Bone marrow (tissue), 2 donors: ENCODE data around the gene LMBR1L.
A peak's percentile ranks its signal among the peaks of the same experiment; 100 is the strongest.
"Not testable (repeated sequence)": the region's sequence is repeated elsewhere in the genome, so short reads cannot be mapped to it uniquely, and the experiment has no call there.

Source experiments
- DNase-seq, 2 donors: peaks; one replicate each; lab custom pipeline; 2025; lab: John Stamatoyannopoulos, UW

The LMBR1L gene, protein sequence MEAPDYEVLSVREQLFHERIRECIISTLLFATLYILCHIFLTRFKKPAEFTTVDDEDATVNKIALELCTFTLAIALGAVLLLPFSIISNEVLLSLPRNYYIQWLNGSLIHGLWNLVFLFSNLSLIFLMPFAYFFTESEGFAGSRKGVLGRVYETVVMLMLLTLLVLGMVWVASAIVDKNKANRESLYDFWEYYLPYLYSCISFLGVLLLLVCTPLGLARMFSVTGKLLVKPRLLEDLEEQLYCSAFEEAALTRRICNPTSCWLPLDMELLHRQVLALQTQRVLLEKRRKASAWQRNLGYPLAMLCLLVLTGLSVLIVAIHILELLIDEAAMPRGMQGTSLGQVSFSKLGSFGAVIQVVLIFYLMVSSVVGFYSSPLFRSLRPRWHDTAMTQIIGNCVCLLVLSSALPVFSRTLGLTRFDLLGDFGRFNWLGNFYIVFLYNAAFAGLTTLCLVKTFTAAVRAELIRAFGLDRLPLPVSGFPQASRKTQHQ

DNA sequence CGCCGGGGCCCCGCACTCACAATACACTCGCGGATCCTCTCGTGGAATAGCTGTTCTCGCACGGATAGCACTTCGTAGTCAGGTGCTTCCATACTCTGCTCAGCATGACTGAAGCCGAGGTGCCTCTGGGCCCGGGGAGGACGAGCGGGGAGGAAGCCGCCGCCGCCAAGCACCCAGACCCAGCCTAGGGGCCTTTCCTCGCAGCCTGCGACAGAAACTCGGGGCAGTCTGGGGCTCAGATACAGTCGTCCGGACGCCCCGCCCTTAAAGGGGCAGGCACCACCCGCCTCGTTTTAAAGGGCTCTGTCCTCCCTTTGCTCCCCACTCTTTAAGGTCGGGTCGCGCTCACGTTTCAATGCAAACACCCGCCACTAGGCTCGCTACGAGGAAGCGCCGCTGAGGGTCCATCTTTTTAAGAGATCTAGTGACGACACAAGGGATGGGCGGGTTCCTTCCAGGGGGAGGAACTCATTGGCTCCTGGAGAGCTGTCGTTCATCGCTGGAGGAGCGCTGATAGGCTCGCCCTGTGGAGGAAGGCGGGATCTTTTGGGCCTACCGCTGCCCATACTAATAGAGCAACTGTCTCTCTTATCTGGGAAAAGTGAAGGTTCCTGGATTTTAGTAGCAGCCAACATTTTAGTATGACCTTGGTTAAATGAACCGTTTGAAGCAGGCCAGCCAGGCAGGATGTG, at the start of gene LMBR1L:
TSS of gene LMBR1L (minus strand) at position 384 of the 692 bp plus-strand sequence. CDS start at position 92, 292 bp downstream.
- peak; percentile 75 to 98 for DNase-seq

DNA sequence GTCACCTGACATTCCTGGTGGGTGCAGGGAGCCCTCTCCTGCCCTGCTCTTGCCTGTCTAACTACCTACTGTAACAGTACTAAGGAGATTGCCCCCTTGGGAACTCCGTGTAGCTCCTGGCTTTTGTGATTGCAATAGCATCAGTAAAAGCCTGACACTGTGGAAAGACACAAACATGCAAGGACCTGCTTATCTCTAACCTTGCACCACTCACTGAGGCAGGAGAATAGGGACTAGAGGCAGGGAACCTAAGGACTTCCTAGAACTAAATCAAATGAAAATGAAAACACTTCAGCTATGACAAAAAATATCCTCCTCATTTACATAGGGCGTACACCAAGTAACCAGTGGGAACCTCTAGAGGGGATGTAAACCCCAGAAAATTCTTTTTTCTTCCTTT, 49.8 kb upstream of the LMBR1L start:
- no peak for DNase-seq

DNA sequence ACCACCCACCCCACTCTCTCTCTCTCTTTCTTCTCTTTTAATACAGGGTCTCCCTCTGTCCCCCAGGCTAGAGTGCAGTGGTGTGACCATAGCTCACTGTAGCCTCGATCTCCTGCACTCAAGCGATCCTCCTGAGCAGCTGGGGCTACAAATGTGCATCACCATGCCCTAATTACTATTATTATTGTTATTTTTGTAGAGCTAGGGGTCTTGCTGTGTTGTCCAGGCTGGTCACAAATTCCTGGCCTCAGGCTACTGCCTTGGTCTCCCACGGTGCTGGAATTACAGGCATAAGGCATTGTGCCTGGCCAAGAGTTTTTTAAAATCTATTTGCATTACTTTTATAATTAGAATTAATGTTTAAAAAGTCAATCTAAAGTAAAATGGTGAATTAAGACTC, 43.6 kb upstream of the LMBR1L start:
- no peak for DNase-seq

DNA sequence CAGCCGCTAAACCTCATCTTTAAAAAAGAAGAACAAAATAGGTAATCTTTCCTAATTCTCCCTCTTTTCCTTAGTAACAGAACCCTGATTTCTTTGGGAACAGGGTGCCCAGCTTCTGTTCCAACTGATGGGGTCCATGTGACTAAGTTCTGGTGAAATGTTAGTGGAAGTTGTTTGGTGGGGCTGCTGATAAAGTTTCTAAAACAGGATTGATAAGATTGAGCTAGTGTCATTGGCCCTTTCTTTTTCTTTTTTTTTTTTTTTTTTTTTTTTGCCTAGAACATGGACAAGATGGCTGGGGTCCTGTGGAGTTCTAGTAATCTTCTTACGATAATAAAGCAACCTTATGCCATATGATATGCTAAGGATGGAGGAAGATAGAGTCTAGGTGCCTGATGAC, 36.7 kb upstream of the LMBR1L start:
- no peak for DNase-seq

DNA sequence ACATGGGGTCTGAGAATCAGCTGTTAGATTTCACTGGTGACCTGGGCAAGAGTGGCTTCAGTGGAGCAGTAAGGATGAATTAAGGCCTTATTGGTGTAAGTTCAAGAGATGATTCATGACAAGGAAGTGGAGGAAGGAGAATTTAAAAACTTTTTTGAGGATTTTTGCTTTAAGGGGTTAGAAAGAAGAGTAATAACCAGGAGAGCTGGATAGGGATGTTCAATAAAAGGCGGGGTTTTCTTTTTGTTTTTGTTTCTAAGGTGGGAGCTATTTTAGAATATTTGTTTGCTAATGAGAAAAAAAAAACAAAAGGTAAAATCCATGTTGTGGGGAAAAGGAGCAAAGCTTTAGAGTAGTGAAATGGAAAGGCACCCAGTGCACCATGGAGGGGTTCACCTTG, 35.8 kb upstream of the LMBR1L start:
- no peak for DNase-seq

DNA sequence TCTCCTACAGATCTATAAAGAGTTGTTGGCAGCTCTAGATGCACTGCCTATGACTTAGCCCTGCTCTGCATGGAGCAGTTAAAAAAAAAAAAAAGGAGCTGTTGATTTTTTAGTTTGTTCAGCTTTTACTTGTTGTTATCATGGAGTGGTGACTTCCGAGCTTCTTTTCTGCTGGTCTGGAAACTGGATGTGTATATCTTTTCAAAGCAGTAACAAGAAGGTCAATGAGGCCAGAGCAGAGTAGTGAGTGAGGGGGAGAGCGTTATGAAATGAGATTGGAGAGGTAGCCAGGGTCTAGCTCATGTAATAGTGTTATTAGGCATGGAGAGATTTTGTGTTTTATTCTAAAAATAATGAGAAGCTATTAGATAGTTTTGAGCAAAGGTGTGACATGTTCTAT, 33.7 kb upstream of the LMBR1L start:
- no peak for DNase-seq

DNA sequence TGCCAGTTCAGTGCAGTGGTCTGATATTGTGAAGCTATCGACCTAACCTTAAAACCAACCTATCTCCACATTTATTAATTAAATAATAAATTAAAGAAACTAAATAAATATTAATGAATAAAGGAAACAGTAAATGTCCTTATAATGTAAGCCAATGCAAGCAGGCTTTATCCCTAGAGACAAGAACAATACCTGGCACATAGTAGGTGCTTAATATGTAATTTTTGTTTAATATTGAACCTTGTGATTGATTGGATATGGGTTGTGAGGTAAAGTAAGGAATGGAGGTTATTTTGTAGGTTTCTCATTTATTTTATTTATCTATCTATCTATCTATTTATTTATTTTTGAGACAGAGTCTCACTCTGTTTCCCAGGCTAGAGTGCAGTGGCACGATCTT, 28.4 kb upstream of the LMBR1L start:
- DNase-seq, result no peak

DNA sequence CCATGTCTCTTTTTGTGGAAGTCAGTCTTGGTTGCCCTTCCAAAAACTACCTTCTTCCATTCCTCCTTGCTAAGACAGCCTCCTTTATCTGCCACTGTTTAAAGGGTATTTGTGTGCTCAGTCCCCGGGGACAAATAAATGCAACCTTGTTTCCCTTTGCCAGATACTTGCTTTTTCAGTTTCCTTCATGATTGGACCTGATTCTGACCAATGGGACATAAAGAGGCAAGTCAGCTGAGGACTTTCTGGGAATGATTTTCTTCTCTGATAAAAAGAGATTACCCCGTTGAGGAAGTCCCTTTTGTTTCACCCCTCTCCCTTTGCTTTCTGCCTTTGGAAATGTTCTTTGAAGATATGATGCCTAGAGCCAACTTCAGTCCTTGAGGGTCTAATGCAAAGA, 27.9 kb upstream of the LMBR1L start:
- DNase-seq, result no peak

DNA sequence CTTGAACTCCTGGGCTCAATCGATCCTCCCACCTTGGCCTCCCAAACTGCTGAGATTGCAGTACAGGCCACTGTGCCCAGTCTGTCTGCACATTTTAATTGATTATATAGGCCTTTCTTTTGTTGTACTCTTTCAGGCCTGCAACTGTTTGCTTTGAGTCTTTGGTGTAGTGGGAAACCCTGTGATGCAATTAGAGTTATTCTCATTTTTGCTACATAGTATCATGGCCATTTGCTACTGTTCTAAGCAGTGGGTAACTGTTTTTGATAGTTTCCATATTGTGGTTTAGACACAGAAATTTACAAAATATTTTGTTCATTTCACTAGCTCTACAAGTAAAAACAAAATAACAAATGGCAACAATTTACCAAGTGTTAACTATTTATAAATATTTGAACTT, 26.8 kb upstream of the LMBR1L start:
- no peak for DNase-seq

DNA sequence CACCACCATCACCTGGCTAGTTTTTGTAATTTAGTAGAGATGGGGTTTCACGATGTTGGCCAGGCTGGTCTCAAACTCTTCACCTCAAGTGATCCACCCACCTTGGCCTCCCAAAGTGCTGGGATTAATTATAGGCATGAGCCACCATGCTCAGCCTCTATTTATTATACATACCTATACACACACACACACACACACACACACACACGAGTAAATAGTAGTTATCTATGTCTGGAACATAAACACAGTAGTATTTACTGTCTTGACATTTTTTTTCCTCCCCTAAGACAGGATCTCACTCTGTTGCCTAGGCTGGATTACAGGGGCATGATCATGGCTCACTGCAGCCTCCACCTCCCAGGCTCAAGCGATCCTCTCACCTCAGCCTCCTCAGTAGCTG, 26.4 kb upstream of the LMBR1L start:
- DNase-seq, result not testable (repeated sequence)

DNA sequence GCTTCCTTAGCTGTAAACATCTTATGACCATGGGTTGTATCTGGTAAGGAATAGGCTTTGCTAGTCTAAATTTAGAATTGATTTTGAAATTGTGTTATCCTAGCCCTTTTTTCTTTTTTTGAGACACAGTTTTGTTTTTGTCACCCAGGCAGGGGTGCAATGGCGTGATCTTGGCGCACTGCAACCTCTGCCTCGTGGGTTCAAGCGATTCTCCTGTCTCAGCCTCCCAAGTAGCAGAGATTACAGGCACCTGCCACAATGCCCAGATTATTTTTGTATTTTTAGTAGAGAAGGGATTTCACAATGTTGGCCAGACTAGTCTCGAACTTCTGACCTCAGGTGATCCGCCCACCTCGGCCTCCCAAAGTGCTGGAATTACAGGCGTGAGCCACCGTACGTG, 22.9 kb upstream of the LMBR1L start:
- DNase-seq, result no peak

DNA sequence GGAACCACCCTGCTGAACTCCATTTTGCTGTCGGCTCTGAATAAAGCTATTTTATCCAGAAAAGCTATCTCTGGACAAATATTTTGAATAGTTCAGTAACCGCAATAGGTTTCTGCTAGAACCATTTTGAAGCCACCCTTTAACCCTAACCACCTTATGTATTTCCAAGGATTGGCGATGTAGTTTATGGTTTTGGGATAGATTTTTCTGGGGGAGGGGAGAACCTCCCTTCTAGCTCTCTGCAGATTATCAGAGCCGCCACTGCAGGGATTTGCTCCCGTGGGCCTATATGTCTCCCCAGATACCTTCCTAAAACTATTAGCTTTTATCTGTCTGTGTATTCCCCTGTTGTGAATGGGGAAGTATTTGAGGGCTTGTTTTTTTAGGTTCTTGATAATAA, 22.4 kb upstream of the LMBR1L start:
- DNase-seq, result no peak

DNA sequence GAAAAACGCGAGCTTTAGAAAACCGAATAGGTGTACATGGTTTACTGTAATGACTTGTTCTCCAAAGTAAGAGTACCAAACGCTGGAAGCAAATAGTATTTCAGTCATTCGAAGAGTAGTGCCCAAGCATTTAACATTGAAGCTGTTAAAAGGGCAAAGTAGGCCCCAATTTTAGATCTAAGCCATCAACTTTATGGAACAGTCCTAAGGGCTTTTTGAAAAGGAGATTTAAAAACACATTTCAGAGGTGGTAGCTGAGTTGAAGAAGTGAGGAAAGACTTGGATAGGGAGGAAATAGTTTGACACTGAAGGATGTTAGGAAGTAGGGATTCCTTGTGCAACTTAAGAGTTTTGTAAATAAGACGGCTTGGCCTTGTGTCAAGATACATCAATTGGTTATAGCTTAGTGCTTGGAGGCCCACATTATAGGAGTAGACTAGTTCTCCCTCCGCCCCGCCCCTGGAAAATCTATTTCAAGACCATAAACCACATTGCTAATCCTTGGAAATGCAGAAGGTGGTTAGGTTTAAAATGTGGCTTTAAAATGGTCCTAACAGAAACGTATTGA, 21.3 kb upstream of the LMBR1L start:
- DNase-seq, result peak in 1 of 2 donors; percentile 9

DNA sequence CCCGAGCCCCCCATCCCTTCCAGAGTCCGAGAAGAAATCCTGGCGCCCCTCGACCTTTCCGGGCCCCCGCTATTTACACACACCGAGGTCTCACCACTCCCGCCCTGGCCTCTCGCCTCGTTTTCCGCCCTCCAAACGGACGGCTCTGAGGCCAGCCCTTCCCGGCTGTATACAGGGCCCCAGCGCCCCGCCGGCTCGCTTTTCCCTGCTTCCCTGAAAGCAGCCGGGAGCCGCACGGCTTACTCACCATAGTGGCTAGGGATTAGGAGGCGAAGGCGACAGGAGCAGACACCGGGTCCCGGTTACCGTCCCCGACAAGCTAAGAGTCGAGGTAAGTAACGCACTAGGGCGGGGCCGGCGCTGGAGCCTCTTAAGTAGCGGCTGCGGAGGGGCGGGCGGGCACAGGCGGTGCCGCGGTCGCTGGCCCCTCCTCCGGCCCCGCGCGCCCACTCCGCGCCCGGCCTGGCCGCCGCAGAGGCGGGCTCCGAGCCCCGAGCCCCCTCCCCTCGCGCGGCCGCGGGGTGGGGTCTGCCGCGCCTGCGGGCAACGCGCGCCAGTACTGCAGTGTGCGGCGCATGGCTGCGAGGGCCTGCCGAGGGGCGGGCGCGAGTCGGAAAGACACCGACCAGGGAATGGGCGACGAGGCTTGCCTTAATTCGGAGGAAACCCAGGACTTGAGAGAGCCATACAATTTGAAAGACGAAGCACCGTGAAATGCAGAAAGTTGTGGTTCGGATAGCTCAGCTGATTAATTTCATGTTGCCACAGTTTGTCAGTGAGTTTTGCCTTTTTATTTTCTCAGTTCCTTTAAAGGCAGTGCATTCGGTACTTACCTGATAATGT, 20.6 kb upstream of the LMBR1L start, which contains the start of gene TUBA1B:
TSS of gene TUBA1B (minus strand) at position 345 of the 843 bp plus-strand sequence. CDS start at position 250, 95 bp downstream.
- DNase-seq, result peak; percentile 63 to 86

DNA sequence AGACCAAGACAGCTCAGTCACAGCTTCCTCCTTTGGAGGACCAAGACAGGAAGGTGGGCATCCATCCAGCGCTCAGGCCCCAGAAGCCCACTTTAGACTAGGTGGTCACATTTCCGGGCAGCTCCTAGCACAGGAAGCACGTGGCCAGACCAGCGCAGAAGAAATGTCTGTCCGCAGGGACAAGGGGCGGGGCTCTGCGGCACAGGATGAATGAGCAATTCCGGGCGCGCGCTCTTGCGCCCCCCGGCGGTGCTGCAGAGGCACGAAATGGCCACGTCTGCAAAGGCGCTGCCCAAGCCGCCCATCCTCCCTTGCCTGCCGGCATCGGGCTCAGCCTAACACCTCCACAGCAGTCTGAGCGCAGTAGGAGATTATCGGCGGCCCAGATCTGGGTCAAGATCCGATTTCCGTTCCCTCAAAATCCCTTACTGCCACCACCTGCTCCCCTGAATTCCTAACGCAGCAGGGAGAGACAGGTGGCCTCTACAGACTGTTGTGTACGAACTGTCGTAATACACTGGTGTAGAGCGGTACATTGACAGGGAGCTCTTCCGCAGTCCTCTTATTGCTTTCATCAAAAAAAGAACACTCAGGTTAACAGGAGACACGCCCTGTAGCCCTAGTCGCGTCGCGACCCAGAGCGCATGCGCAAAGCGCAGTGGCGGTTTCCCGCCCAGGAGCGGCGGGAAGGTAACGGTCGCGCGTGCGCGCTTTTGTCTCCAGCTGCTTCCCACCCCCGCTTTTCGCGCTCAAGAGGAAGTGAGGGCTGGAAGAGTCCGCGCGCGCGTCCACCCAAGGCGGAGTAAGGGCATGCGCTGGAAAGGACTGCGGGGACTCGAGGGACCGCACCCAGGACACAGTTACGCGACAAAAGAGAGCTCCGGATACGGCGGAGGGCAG, 19.8 kb upstream of the LMBR1L start:
- DNase-seq, result peak; percentile 81 to 86

DNA sequence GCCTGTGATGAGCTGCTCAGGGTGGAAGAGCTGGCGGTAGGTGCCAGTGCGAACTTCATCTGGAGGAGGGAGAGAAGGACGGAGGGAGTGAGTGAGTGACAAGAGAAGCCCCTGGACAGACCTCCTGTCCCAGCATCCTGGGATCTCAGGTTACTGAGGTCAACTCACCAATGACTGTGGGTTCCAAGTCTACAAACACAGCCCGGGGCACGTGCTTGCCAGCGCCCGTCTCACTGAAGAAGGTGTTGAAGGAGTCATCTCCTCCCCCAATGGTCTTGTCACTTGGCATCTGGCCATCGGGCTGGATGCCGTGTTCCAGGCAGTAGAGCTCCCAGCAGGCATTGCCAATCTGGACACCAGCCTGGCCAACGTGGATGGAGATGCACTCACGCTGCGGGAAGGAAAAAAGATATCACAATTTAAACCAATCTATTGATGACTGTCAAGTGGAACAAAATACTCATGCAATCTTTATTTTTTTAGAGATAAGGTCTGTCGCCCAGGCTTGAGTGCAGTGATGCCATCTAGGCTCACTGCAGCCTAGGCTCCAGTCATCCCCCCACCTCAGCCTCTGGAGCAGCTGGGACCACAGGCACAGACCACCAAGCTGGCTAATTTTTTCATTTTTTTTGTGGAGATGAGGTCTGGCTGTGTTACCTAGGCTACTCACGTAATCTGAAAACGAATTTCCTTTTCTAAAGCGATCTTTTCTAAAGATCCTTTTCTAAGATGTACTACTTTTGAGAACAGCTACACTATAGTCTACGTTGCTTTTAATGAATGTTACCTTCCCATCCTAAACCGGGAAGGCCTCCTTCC, 18.9 kb upstream of the LMBR1L start:
- no peak for DNase-seq

DNA sequence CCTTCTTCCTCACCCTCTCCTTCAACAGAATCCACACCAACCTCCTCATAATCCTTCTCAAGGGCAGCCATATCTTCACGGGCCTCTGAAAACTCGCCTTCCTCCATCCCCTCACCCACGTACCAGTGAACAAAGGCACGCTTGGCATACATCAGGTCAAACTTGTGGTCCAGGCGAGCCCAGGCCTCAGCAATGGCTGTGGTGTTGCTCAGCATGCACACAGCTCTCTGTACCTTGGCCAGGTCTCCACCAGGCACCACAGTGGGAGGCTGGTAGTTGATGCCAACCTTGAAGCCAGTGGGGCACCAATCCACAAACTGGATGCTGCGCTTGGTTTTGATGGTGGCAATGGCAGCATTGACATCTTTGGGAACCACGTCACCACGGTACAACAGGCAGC, 17.3 kb upstream of the LMBR1L start:
- DNase-seq, result not testable (repeated sequence)

DNA sequence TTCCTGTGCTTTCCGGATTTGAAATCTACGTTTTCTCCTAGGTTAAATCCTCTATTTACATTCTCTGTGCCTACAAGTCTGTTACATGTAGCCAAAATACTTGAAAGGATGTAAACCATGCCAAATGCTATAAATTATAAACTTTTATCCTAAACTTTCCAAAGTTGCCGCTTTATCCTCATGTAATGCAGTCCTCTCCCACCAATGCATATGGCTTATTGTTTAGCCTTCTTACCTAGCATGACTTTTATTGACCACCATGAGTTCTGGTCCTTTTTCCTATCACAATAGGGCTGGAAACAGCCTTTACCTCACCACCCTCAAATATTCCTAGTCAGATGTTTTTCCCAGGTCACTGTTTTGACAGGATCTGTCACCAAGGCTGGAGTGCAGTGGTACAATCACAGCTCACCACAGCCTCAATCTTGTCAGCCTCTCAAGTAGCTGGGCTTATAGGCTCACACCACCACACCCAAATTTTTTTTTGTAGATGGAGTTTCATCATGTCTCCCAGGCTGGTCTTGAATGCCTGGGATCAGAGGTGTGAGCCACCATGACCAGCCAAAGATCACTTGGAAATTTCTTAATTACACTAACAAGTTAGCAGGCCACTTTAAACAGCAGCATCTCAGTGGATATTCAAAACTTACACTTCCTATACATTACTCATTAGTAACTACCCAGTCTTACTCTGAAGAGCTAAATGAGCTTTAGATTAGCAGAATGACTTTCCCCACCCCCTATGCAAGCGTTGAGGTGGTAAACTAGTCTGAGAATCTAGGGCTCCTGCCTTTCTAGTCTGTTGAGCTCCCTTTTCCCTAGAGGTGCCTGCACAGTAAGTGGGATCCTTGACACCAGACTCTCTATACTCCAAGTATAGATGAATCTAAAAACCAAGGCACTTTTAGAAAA, 16.5 kb upstream of the LMBR1L start:
- no peak for DNase-seq
